CD14-positive monocyte (primary cell): ENCODE measurements around the gene COL2A1. TPM values are rescaled to one million over a fixed set of nuclear protein-coding genes. Genes with fewer than 3 reads are reported as not detected.

Experiments used
- DNase-seq, 3 donors: peaks; one replicate each; pipeline ENCODE4 v3.0.0-alpha.2; 2011 to 2022
- H2AFZ ChIP-seq: 2 replicates; pipeline ENCODE4 v1.6.0; 2012; ENCODE audit warnings: mild to moderate bottlenecking, low read depth, low read length, inconsistent platforms; ENCODE audit not compliant: insufficient read depth, poor library complexity, severe bottlenecking
- H3K27ac ChIP-seq, 2 donors: 1 replicate in 1 of 2; 2 replicates in 1 of 2; pipeline ENCODE4 v1.5.1; 2012 to 2013; ENCODE audit warnings: low read length in 2 of 2, control low read depth in 1 of 2, inconsistent platforms in 1 of 2, low read depth in 1 of 2, mild to moderate bottlenecking in 1 of 2
- H3K27me3 ChIP-seq, 2 donors: one replicate each; pipeline versions ENCODE4 v1.6.0 to v1.6.1; 2011 to 2013; ENCODE audit warnings: low read length in 2 of 2; ENCODE audit not compliant: control insufficient read depth in 2 of 2, insufficient read depth in 2 of 2
- H3K36me3 ChIP-seq, 2 donors: replicated peaks in 1 of 2; 1 replicate in 1 of 2; 2 replicates in 1 of 2; pipeline versions ENCODE4 v1.5.1 to v1.6.1; 2012 to 2013; ENCODE audit warnings: low read length in 2 of 2, control low read depth in 1 of 2, inconsistent platforms in 1 of 2, mild to moderate bottlenecking in 1 of 2; ENCODE audit not compliant: insufficient read depth in 2 of 2, control insufficient read depth in 1 of 2
- H3K4me1 ChIP-seq, 2 donors: 1 replicate in 1 of 2; 2 replicates in 1 of 2; pipeline versions ENCODE4 v1.5.1 to v1.6.1; 2012 to 2013; ENCODE audit warnings: low read length in 2 of 2, control low read depth in 1 of 2, inconsistent platforms in 1 of 2, mild to moderate bottlenecking in 1 of 2, moderate library complexity in 1 of 2; ENCODE audit not compliant: insufficient read depth in 2 of 2, control insufficient read depth in 1 of 2
- H3K4me2 ChIP-seq: replicated peaks from 2 replicates; pipeline ENCODE3; 2012; ENCODE audit warnings: low read length, moderate library complexity, mild to moderate bottlenecking; ENCODE audit not compliant: poor library complexity, severe bottlenecking; ENCODE audit errors: extremely low read depth
- H3K4me3 ChIP-seq, 3 experiments: fragments of 200-600 bp in 1 of 3; sonication (generic) in 1 of 3; replicated peaks in 1 of 3; 1 replicate in 2 of 3; 2 replicates in 1 of 3; pipeline ENCODE4 v1.5.1; 2011 to 2013; ENCODE audit warnings: low read length in 3 of 3, mild to moderate bottlenecking in 3 of 3, control low read depth in 2 of 3, low read depth in 2 of 3, inconsistent platforms in 1 of 3, moderate library complexity in 1 of 3
- H3K79me2 ChIP-seq: 2 replicates; pipeline ENCODE4 v1.6.0; 2012; ENCODE audit warnings: mild to moderate bottlenecking, control low read depth, inconsistent platforms, low read length, moderate library complexity; ENCODE audit not compliant: insufficient read depth
- H3K9ac ChIP-seq: 2 replicates; pipeline ENCODE4 v1.6.0; 2017; ENCODE audit warnings: low read length, mild to moderate bottlenecking; ENCODE audit not compliant: insufficient read depth, poor library complexity, severe bottlenecking
- H3K9me3 ChIP-seq, 2 donors: replicated peaks in 1 of 2; 1 replicate in 1 of 2; 2 replicates in 1 of 2; pipeline versions ENCODE4 v1.5.1 to v1.6.1; 2012 to 2013; ENCODE audit warnings: low read length in 2 of 2, control low read depth in 1 of 2; ENCODE audit not compliant: control insufficient read depth in 1 of 2, insufficient read depth in 1 of 2
- H4K20me1 ChIP-seq: 2 replicates; pipeline ENCODE4 v1.6.0; 2012; ENCODE audit warnings: mild to moderate bottlenecking, low read length, control low read depth, moderate library complexity; ENCODE audit not compliant: insufficient read depth
- H3K27ac Mint-ChIP-seq, 7 donors: one replicate each; pipeline ENCODE4 v1.8.0; 2020; ENCODE audit warnings: mild to moderate bottlenecking in 7 of 7, mixed read lengths in 7 of 7, moderate library complexity in 6 of 7, inconsistent platforms in 2 of 7
- H3K27me3 Mint-ChIP-seq, 3 donors: one replicate each; pipeline ENCODE4 v1.8.0; 2021 to 2022; ENCODE audit warnings: low read depth in 3 of 3, mild to moderate bottlenecking in 3 of 3, mixed read lengths in 3 of 3, moderate library complexity in 3 of 3, inconsistent platforms in 1 of 3
- H3K36me3 Mint-ChIP-seq, 2 donors: one replicate each; pipeline ENCODE4 v1.8.0; 2020; ENCODE audit warnings: mixed read lengths in 2 of 2, inconsistent platforms in 1 of 2, mild to moderate bottlenecking in 1 of 2
- H3K4me1 Mint-ChIP-seq: one replicate; pipeline ENCODE4 v1.8.0; 2020; ENCODE audit warnings: mild to moderate bottlenecking, mixed read lengths
- H3K4me3 Mint-ChIP-seq, 2 donors: one replicate each; pipeline ENCODE4 v1.8.0; 2020; ENCODE audit warnings: mild to moderate bottlenecking in 2 of 2, mixed read lengths in 2 of 2, moderate library complexity in 1 of 2
- H3K9me3 Mint-ChIP-seq, 7 donors: one replicate each; pipeline ENCODE4 v1.8.0; 2020 to 2022; ENCODE audit warnings: mixed read lengths in 7 of 7, mild to moderate bottlenecking in 6 of 7, moderate library complexity in 6 of 7, inconsistent platforms in 2 of 7
- CTCF ChIP-seq: fragments of 200-600 bp; IDR thresholded peaks from one replicate; pipeline ENCODE4 v1.8.0; 2022; ENCODE audit warnings: antibody characterized with exemption, mild to moderate bottlenecking
- WGBS: methylation state at CpG from one replicate; pipeline ENCODE4 v1.1.5; 2013; ENCODE audit warnings: missing lambda C conversion rate; ENCODE audit not compliant: insufficient coverage; 5-methylcytosine and 5-hydroxymethylcytosine counted together
- intact Hi-C, 2 donors: fragments of 100-400 bp; cut with micrococcal nuclease; formaldehyde crosslinking; loops; one replicate each; pipeline versions ENCODE4 v1.15.0 to v1.15.1; 2023
- polyA plus RNA-seq, 3 donors: library from polyadenylated mRNA; depleted of rRNA in 1 of 3; unstranded in 2 of 3; stranded (reverse) in 1 of 3; fragments of 300-500 nt in 2 of 3; fragments of >200 nt in 1 of 3; fragmentation: Illumina TruSeq in 2 of 3; gene quantifications; 1 replicate in 2 of 3; 2 replicates in 1 of 3; pipeline ENCODE4 v1.2.3, GENCODE V29; 2012 to 2021

COL2A1 gene
- polyA plus RNA-seq, 3 donors = not detected

- no peaks in the 10 kb centered on the region for H3K27me3 ChIP-seq
- no peaks in the 10 kb centered on the region for H3K79me2 ChIP-seq
- no peak for TF ChIP-seq CTCF
- no peak overlapping the region for H3K9ac ChIP-seq
- peaks cover 58 to 61% of the 10 kb centered on the region in 2 donors for H3K36me3 ChIP-seq
- no peaks in the 10 kb centered on the region for H3K27me3 Mint-ChIP-seq
- no peak for DNase-seq
- H4K20me1 ChIP-seq = no peaks in the 10 kb centered on the region
- no peaks in the 10 kb centered on the region for H3K9me3 ChIP-seq
- peaks cover 0 to 3% of the 10 kb centered on the region in 2 donors for H3K4me1 ChIP-seq
- H3K27ac ChIP-seq = no peak overlapping the region
- intact Hi-C loops = no loop called here
- H3K36me3 Mint-ChIP-seq = peaks cover 62 to 65% of the 10 kb centered on the region in 2 donors
- H2AFZ ChIP-seq = no peak overlapping the region
- WGBS = 100% methylated on average over 6 of the region's 6 CpGs
- H3K4me3 Mint-ChIP-seq = no peak overlapping the region
- no peaks in the 10 kb centered on the region for H3K9me3 Mint-ChIP-seq
- H3K4me2 ChIP-seq = no peak overlapping the region
- H3K27ac Mint-ChIP-seq = peak overlapping the region in 1 of 7 donors; percentile 57
- peaks cover 7% of the 10 kb centered on the region for H3K4me1 Mint-ChIP-seq
- H3K4me3 ChIP-seq = no peak overlapping the region
These were observed 45.9 kb upstream of the COL2A1 start for GRCh38 chr12:48050174-48050573.

- no peaks in the 10 kb centered on the region for H3K4me1 Mint-ChIP-seq
- Histone ChIP-seq H3K4me1 (no peaks in the 10 kb centered on the region), H3K4me3 (no peak overlapping the region), H4K20me1 (no peaks in the 10 kb centered on the region), H3K4me2 (no peak overlapping the region), H3K27ac (no peak overlapping the region), H3K79me2 (no peaks in the 10 kb centered on the region), H2AFZ (no peak overlapping the region), H3K9ac (no peak overlapping the region), H3K9me3 (no peaks in the 10 kb centered on the region), H3K27me3 (no peaks in the 10 kb centered on the region), H3K36me3 (peaks cover 77 to 94% of the 10 kb centered on the region in 2 donors)
- intact Hi-C loops = no loop called here
- no peaks in the 10 kb centered on the region for H3K27me3 Mint-ChIP-seq
- no CpG with 5 or more reads among the region's 2 CpGs for WGBS
- no peak overlapping the region for H3K4me3 Mint-ChIP-seq
- peaks cover 76 to 81% of the 10 kb centered on the region in 2 donors for H3K36me3 Mint-ChIP-seq
- TF ChIP-seq CTCF = no peak
- DNase-seq = no peak
- H3K27ac Mint-ChIP-seq = no peak overlapping the region
- no peaks in the 10 kb centered on the region for H3K9me3 Mint-ChIP-seq
These were observed 41.8 kb upstream of the COL2A1 start for GRCh38 chr12:48045965-48046518.
